OCI-LY1 (cell line): ENCODE data around the gene NPAS4.

Source experiments
- EZH2 ChIP-seq: fragments of 200-600 bp; sonication (generic), shearing (Covaris generic); IDR thresholded peaks from 2 replicates; pipeline ENCODE4 v1.8.0; 2017; ENCODE audit warnings: borderline replicate concordance, mixed run types, mild to moderate bottlenecking, antibody characterized with exemption, low read length, moderate library complexity, mixed read lengths
- TF ChIP-seq, protein P1 (sequence below): fragments of 200-600 bp; sonication (generic), shearing (Covaris generic); IDR thresholded peaks from 2 replicates; pipeline ENCODE4 v1.5.1; 2017; ENCODE audit warnings: mild to moderate bottlenecking, antibody characterized with exemption, low read length, moderate library complexity, mixed read lengths

DNA sequence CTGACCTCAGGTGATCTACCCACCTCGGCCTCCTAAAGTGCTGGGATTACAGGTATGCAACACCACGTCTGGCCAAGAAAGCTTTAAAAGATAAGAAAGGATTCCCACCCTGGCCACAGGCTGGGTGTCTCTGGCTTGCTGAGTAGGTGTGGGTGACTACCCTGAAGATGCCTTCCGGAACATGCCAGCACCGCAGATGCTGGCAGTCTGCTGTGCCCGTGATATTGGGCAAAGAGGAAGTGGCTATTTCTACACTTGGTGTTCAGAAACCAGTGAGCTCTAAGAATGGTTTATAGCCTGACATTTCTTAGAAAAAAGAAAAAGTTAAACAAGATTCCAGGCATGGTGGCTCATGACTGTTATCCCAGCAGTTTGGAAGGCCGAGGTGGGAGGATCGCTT, 11.8 kb downstream of the NPAS4 start:
- TF ChIP-seq, protein P1, sequence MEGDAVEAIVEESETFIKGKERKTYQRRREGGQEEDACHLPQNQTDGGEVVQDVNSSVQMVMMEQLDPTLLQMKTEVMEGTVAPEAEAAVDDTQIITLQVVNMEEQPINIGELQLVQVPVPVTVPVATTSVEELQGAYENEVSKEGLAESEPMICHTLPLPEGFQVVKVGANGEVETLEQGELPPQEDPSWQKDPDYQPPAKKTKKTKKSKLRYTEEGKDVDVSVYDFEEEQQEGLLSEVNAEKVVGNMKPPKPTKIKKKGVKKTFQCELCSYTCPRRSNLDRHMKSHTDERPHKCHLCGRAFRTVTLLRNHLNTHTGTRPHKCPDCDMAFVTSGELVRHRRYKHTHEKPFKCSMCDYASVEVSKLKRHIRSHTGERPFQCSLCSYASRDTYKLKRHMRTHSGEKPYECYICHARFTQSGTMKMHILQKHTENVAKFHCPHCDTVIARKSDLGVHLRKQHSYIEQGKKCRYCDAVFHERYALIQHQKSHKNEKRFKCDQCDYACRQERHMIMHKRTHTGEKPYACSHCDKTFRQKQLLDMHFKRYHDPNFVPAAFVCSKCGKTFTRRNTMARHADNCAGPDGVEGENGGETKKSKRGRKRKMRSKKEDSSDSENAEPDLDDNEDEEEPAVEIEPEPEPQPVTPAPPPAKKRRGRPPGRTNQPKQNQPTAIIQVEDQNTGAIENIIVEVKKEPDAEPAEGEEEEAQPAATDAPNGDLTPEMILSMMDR = no peak
- no peak for TF ChIP-seq EZH2
